HUES6 (cell line): ENCODE data around the gene SLC12A3.
"Not testable (repeated sequence)": the region's sequence is repeated elsewhere in the genome, so short reads cannot be mapped to it uniquely, and the experiment has no call there.

Experiments used
- H3K27ac ChIP-seq: 2 replicates; pipeline ENCODE4 v1.7.0; 2013; ENCODE audit warnings: low read depth, mild to moderate bottlenecking, low read length, inconsistent platforms
- H3K27me3 ChIP-seq: 2 replicates; pipeline ENCODE4 v1.6.1; 2013; ENCODE audit warnings: low read length; ENCODE audit not compliant: control insufficient read depth, insufficient read depth
- H3K36me3 ChIP-seq: 2 replicates; pipeline ENCODE4 v1.6.1; 2013; ENCODE audit warnings: low read length; ENCODE audit not compliant: control insufficient read depth, insufficient read depth
- H3K4me1 ChIP-seq: 2 replicates; pipeline ENCODE4 v1.6.1; 2013; ENCODE audit warnings: low read length; ENCODE audit not compliant: control insufficient read depth, insufficient read depth
- H3K4me3 ChIP-seq: 2 replicates; pipeline ENCODE4 v1.5.1; 2013; ENCODE audit warnings: low read depth, low read length
- H3K9ac ChIP-seq: one replicate; pipeline ENCODE4 v1.6.1; 2013; ENCODE audit warnings: mild to moderate bottlenecking, low read length
- H3K9me3 ChIP-seq: 2 replicates; pipeline ENCODE4 v1.6.1; 2013; ENCODE audit warnings: low read depth, low read length; ENCODE audit not compliant: control insufficient read depth, insufficient read depth

The SLC12A3 gene

DNA sequence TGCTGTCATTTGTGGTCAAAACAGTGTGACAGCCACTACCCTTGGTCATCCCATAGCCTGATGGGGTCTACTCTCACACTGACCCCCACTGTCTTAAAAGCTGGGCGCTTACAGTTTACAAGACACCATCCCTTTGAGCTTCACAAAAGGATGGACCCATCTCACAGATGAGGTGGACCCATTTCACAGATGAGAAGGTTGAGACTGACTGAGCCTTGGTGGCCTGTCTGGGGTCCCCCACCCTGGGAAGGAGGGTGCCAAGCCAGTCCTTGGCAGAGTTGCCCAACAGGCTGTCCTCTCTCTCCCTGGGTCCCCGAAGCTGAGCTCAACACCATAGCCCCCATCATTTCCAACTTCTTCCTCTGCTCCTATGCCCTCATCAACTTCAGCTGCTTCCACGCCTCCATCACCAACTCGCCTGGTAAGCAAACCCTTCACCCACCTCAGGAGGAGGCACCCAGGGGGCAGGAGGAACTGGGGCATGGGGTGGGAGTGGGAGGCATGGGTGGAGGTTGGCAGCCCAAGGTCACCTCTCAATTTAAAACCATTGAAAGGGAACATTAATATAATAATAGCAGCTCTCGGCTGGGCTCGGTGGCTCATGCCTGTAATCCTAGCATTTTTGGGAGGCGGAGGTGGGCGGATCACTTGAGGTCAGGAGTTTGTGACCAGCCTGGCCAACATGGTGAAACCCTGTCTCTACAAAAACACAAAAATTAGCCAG is 17.2 kb downstream of the SLC12A3 start:
- Histone ChIP-seq H3K4me3 (no peak overlapping the region), H3K27me3 (no peaks in the 10 kb centered on the region), H3K36me3 (no peaks in the 10 kb centered on the region), H3K27ac (no peak overlapping the region), H3K9ac (no peak overlapping the region), H3K4me1 (no peaks in the 10 kb centered on the region), H3K9me3 (peaks cover 32% of the 10 kb centered on the region)

GRCh38 chr16:56883586-56883985 is 18.6 kb downstream of the SLC12A3 start:
- no peaks in the 10 kb centered on the region for H3K4me1 ChIP-seq
- no peak overlapping the region for H3K9ac ChIP-seq
- H3K36me3 ChIP-seq = no peaks in the 10 kb centered on the region
- H3K27me3 ChIP-seq = no peaks in the 10 kb centered on the region
- peaks cover 41% of the 10 kb centered on the region for H3K9me3 ChIP-seq
- H3K4me3 ChIP-seq = no peak overlapping the region
- no peak overlapping the region for H3K27ac ChIP-seq

- no peak overlapping the region for H3K27ac ChIP-seq
- H3K4me1 ChIP-seq = no peaks in the 10 kb centered on the region
- H3K4me3 ChIP-seq = no peak overlapping the region
- H3K9me3 ChIP-seq = peaks cover 41% of the 10 kb centered on the region
- H3K27me3 ChIP-seq = no peaks in the 10 kb centered on the region
- H3K36me3 ChIP-seq = no peaks in the 10 kb centered on the region
- no peak overlapping the region for H3K9ac ChIP-seq
Observed at GRCh38 chr16:56884026-56884582, 19.1 kb downstream of the SLC12A3 start.

DNA sequence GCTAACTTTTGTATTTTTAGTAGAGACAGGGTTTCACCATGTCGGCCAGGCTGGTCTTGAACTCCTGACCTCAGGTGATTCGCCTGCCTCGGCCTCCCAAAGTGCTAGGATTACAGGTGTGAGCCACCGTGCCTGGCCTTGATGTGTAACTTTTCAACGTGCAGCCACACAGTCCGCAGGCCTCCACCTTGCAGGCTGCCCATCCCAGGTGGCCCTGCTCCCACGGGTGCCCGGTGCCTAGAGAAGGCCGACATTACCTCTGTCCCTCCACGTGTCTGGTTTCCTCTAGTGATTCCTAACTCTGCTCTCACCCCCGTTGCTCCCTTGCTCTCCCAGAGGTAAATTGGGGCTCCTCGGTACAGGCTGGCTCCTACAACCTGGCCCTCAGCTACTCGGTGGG is 19.9 kb downstream of the SLC12A3 start:
- H3K9ac ChIP-seq, H3K27ac ChIP-seq, H3K36me3 ChIP-seq, H3K27me3 ChIP-seq, H3K4me3 ChIP-seq, H3K4me1 ChIP-seq: not testable (repeated sequence)
- H3K9me3 ChIP-seq = peaks cover 41% of the 10 kb centered on the region

- Histone ChIP-seq H3K36me3 (no peaks in the 10 kb centered on the region), H3K4me3 (no peak overlapping the region), H3K27ac (no peak overlapping the region)
Observed at GRCh38 chr16:56885446-56886162, 20.6 kb downstream of the SLC12A3 start.

DNA sequence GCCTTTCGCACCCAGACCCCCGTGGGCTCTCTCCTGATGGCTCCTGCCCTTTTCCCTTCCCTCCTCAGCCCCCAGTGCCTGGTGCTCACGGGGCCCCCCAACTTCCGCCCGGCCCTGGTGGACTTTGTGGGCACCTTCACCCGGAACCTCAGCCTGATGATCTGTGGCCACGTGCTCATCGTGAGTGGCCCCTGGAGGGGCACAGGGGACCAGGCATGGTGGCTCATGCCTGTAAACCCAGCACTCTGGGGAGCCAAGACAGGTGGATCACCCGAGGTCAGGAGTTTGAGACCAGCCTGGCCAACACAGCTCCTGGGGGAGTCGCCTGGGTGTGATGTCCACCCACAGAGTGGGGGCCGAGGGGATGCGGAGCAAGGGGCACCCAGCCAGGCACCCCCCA is 21.3 kb downstream of the SLC12A3 start:
- Histone ChIP-seq H3K27me3 (no peaks in the 10 kb centered on the region), H3K9me3 (peaks cover 41% of the 10 kb centered on the region), H3K4me1 (no peaks in the 10 kb centered on the region), H3K9ac (no peak overlapping the region), H3K4me3 (no peak overlapping the region), H3K36me3 (no peaks in the 10 kb centered on the region), H3K27ac (no peak overlapping the region)

More at GRCh38 chr16:56885446-56886162, 20.6 kb downstream of the SLC12A3 start:
- Histone ChIP-seq H3K9ac (no peak overlapping the region), H3K27me3 (no peaks in the 10 kb centered on the region), H3K4me1 (no peaks in the 10 kb centered on the region), H3K9me3 (peaks cover 41% of the 10 kb centered on the region)

DNA sequence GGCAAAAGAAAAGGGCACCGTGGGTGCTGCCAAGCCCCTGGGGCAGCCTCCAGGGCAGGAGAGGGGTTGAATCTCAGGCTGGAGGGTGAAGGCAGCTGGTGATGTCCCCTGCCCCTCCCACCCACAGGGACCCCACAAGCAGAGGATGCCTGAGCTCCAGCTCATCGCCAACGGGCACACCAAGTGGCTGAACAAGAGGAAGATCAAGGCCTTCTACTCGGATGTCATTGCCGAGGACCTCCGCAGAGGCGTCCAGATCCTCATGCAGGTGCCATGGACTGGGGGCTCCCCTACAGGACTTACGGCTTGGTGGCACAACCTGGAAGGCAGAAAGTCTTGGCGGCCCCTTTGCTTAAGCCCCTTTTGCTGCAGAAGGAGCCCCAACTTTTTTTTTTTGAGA is 21.8 kb downstream of the SLC12A3 start:
- Histone ChIP-seq H3K9me3 (peaks cover 41% of the 10 kb centered on the region), H3K36me3 (no peaks in the 10 kb centered on the region), H3K4me1 (no peaks in the 10 kb centered on the region), H3K27me3 (no peaks in the 10 kb centered on the region), H3K9ac (no peak overlapping the region), H3K4me3 (no peak overlapping the region), H3K27ac (no peak overlapping the region)

GRCh38 chr16:56888806-56889205 is 23.8 kb downstream of the SLC12A3 start:
- no peaks in the 10 kb centered on the region for H3K36me3 ChIP-seq

DNA sequence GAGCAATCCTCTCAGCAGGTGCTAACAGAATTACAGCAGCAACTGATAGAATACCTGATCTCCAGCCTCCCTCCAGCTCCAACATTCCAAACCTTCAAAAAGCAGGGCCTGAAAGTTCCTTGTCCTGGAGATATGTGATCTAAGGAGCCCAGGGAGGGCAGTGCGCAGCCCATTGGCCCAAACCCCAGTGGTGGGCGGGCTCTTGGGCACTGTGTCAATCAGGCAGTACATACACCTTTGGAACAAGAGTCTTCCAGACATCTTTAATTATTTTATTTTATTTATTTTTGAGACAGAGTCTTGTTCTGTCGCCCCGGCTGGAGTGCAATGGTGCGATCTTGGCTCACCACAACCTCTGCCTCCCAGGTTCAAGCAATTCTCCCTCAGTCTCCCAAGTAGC is 24.2 kb downstream of the SLC12A3 start:
- no peaks in the 10 kb centered on the region for H3K4me1 ChIP-seq
- H3K9ac ChIP-seq = no peak overlapping the region
- H3K4me3 ChIP-seq = no peak overlapping the region
- H3K9me3 ChIP-seq = peaks cover 37% of the 10 kb centered on the region
- H3K27ac ChIP-seq = no peak overlapping the region
- no peaks in the 10 kb centered on the region for H3K27me3 ChIP-seq
- no peaks in the 10 kb centered on the region for H3K36me3 ChIP-seq

More at GRCh38 chr16:56888806-56889205, 23.8 kb downstream of the SLC12A3 start:
- H3K9me3 ChIP-seq = peaks cover 37% of the 10 kb centered on the region
- H3K9ac ChIP-seq = no peak overlapping the region
- no peaks in the 10 kb centered on the region for H3K4me1 ChIP-seq
- no peaks in the 10 kb centered on the region for H3K27me3 ChIP-seq
- no peak overlapping the region for H3K27ac ChIP-seq
- H3K4me3 ChIP-seq = no peak overlapping the region

DNA sequence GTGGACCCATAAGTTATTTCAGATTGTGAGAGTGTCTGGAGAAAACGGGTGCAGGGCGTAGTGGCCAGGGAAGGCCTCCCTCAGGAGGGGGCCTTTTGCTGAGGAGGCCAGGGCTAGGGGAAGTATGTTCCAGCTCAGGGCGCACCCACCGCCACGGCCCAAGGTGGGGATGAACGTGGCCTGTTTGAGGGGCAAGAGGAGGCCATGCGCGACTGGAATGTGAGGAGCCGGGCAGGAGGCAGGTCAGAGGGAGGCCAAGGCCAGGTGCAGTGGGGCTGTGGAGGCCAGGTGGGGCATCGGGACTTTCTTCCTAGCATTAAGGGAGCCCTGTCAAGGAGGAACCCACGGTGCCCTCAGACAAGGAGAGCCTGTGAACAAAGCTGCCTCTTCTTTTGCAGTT is 26.7 kb downstream of the SLC12A3 start:
- Histone ChIP-seq H3K4me1 (no peaks in the 10 kb centered on the region), H3K9ac (no peak overlapping the region), H3K4me3 (no peak overlapping the region), H3K36me3 (no peaks in the 10 kb centered on the region), H3K9me3 (peaks cover 13% of the 10 kb centered on the region; the same call in 1 of the 2 replicates), H3K27me3 (no peaks in the 10 kb centered on the region), H3K27ac (no peak overlapping the region)

- H3K4me1 ChIP-seq = no peaks in the 10 kb centered on the region
- no peak overlapping the region for H3K27ac ChIP-seq
- no peaks in the 10 kb centered on the region for H3K27me3 ChIP-seq
- H3K9ac ChIP-seq = no peak overlapping the region
- H3K9me3 ChIP-seq = 0 out of 2 replicates have a peak, but pooled peaks cover 5% of the 10 kb centered on the region
- no peak overlapping the region for H3K4me3 ChIP-seq
- no peaks in the 10 kb centered on the region for H3K36me3 ChIP-seq
Observed at GRCh38 chr16:56892705-56893104, 27.7 kb downstream of the SLC12A3 start.
